Spleen (tissue), 11 donors: ENCODE measurements around the gene DXO. TPM values are rescaled to one million over a fixed set of nuclear protein-coding genes. Genes with fewer than 3 reads are reported as not detected.

ENCODE experiments used
- DNase-seq: peaks from one replicate; pipeline ENCODE4 v3.0.0-alpha.2; 2020
- H3K27ac ChIP-seq, 8 donors: fragments of 200-600 bp; sonication (generic) in 7 of 8; 1 replicate in 4 of 8; 2 replicates in 4 of 8; pipeline versions ENCODE4 v1.5.0 to v1.8.0; 2016 to 2021; ENCODE audit warnings: inconsistent platforms in 4 of 8, mild to moderate bottlenecking in 4 of 8, moderate library complexity in 1 of 8
- H3K27me3 ChIP-seq, 7 donors: fragments of 200-600 bp; sonication (generic) in 6 of 7; replicated peaks in 1 of 7; 1 replicate in 4 of 7; 2 replicates in 3 of 7; pipeline versions ENCODE4 v1.5.0 to v1.8.0; 2016 to 2021; ENCODE audit warnings: inconsistent platforms in 3 of 7, mild to moderate bottlenecking in 1 of 7
- H3K36me3 ChIP-seq, 6 donors: fragments of 200-600 bp; sonication (generic) in 5 of 6; 1 replicate in 4 of 6; 2 replicates in 2 of 6; pipeline versions ENCODE4 v1.5.0 to v1.8.0; 2016 to 2021; ENCODE audit warnings: inconsistent platforms in 2 of 6
- H3K4me1 ChIP-seq, 6 donors: fragments of 200-600 bp; sonication (generic) in 5 of 6; 1 replicate in 3 of 6; 2 replicates in 3 of 6; pipeline versions ENCODE4 v1.5.0 to v1.8.0; 2016 to 2021; ENCODE audit warnings: inconsistent platforms in 3 of 6
- H3K4me3 ChIP-seq, 8 donors: fragments of 200-600 bp; sonication (generic) in 7 of 8; 1 replicate in 4 of 8; 2 replicates in 4 of 8; pipeline versions ENCODE4 v1.5.0 to v1.8.0; 2016 to 2021; ENCODE audit warnings: inconsistent platforms in 4 of 8, mild to moderate bottlenecking in 4 of 8, moderate library complexity in 2 of 8
- H3K9me3 ChIP-seq, 8 donors: fragments of 200-600 bp; sonication (generic) in 7 of 8; 1 replicate in 4 of 8; 2 replicates in 4 of 8; pipeline versions ENCODE4 v1.5.0 to v1.8.0; 2016 to 2021; ENCODE audit warnings: inconsistent platforms in 4 of 8
- CTCF ChIP-seq, 11 experiments: fragments of 200-600 bp in 7 of 11; fragments of 450-650 bp in 4 of 11; sonication (generic) in 4 of 11; IDR thresholded peaks in 8 of 11; conservative IDR thresholded peaks in 3 of 11; 1 replicate in 7 of 11; 2 replicates in 4 of 11; pipeline versions ENCODE4 v1.4.0 to v1.8.0; 2016 to 2021; ENCODE audit warnings: antibody characterized with exemption in 11 of 11, inconsistent platforms in 4 of 11, mild to moderate bottlenecking in 1 of 11
- POLR2A ChIP-seq, 3 donors: fragments of 450-650 bp; IDR thresholded peaks; one replicate each; pipeline ENCODE4 v1.5.1; 2017; ENCODE audit warnings: antibody characterized with exemption in 3 of 3, mild to moderate bottlenecking in 1 of 3
- POLR2AphosphoS5 ChIP-seq, 3 donors: sonication (generic); formaldehyde crosslinking; IDR thresholded peaks; one replicate each; pipeline ENCODE4 v1.5.1; 2017; ENCODE audit warnings: antibody characterized with exemption in 3 of 3
- WGBS, 5 donors: extraction: QIAGEN DNeasy Blood & Tissue Kit in 3 of 5; methylation state at CpG; one replicate each; pipeline versions ENCODE4 v1.1.5 to v1.1.7; 2013 to 2018; 5-methylcytosine and 5-hydroxymethylcytosine counted together
- intact Hi-C: fragments of 100-400 bp; cut with DNase I; formaldehyde crosslinking; loops from one replicate; pipeline ENCODE4 v1.15.0; 2023; ENCODE audit warnings: low total_unique reads
- polyA plus RNA-seq, 3 donors: library from polyadenylated mRNA; stranded (reverse); fragments of 200-250 nt; gene quantifications; one replicate each; pipeline ENCODE4 v1.2.1, GENCODE V29; 2013
- total RNA-seq, 7 donors: library from RNA; depleted of rRNA in 3 of 7; stranded (reverse); fragments of >200 nt in 3 of 7; fragmentation: NEBNext Ultra II Directional in 4 of 7; extraction: Animal tissue kit (Norgen Biotek cat#: 25700) in 4 of 7; gene quantifications; one replicate each; pipeline versions ENCODE4 v1.1.0 to v1.2.1, GENCODE V29; 2016 to 2021
- donor health status: healthy with polysubstance abuse.
- donor health status: DM: no; HTN: no; CAD: no; lungs with moderate emphysema.
- donor health status: DM: no; HTN: no; CAD: no.
- donor health status: Bipolar disorder and iron deficiency.
- donor health status: healthy.
- donor health status: DM: no; HTN: no; CAD: no.
- donor health status: DM: yes; HTN: yes; CAD: no.

The DXO gene
- total and polyA plus RNA-seq, 10 donors: 19.1 to 34.3 (median 26.3) TPM

- no peaks in the 10 kb centered on the region for H3K27me3 ChIP-seq
- peaks cover 6 to 95% (median 89%) of the 10 kb centered on the region in 6 donors for H3K36me3 ChIP-seq
- TF ChIP-seq CTCF (IDR thresholded peaks at IDR 0.05 in 8 of 11, conservative IDR thresholded peaks at IDR 0.05 in 3 of 11): no peak
- TF ChIP-seq POLR2AphosphoS5 (IDR thresholded peaks at IDR 0.05): no peak
- no peak overlapping the region for H3K27ac ChIP-seq
- WGBS, 5 donors: 87 to 94% (median 91%) methylated on average over 6 to 7 of the region's 7 CpGs
- H3K4me1 ChIP-seq: peaks cover 8 to 34% (median 19%) of the 10 kb centered on the region in 6 donors
- intact Hi-C loops: no loop called here
- DNase-seq: peak; percentile 56
- no peak overlapping the region for H3K4me3 ChIP-seq
- H3K9me3 ChIP-seq: no peaks in the 10 kb centered on the region
Observed at GRCh38 chr6:31966506-31966905, 5.4 kb downstream of the DXO start.

GRCh38 chr6:31965700-31966099 lies 6.2 kb downstream of the DXO start:
- no peaks in the 10 kb centered on the region for H3K9me3 ChIP-seq
- TF ChIP-seq POLR2AphosphoS5 (IDR thresholded peaks at IDR 0.05) (peak in 2 of 3 donors; percentile 15 to 48), POLR2A (IDR thresholded peaks at IDR 0.05) (no peak)
- peaks cover 0 to 33% (median 12%) of the 10 kb centered on the region in 6 donors for H3K4me1 ChIP-seq
- WGBS, 5 donors: 94 to 98% (median 95%) methylated on average over 11 to 13 of the region's 13 CpGs
- intact Hi-C loops: no loop called here
- H3K27ac ChIP-seq: no peak overlapping the region
- DNase-seq: peak; percentile 56
- no peaks in the 10 kb centered on the region for H3K27me3 ChIP-seq
- no peak overlapping the region for H3K4me3 ChIP-seq
- H3K36me3 ChIP-seq: peaks cover 6 to 100% (median 97%) of the 10 kb centered on the region in 6 donors

GRCh38 chr6:31963921-31964320 lies 8.0 kb downstream of the DXO start:
- DNase-seq: peak; percentile 57
- intact Hi-C loops: no loop called here
- peaks cover 7 to 32% (median 15%) of the 10 kb centered on the region in 6 donors for H3K4me1 ChIP-seq
- H3K4me3 ChIP-seq: no peak overlapping the region
- no peak overlapping the region for H3K27ac ChIP-seq
- WGBS, 5 donors: 90 to 98% (median 96%) methylated on average over 19 of the region's 19 CpGs
- H3K36me3 ChIP-seq: peaks cover 6 to 92% (median 86%) of the 10 kb centered on the region in 6 donors
- no peaks in the 10 kb centered on the region for H3K9me3 ChIP-seq
- H3K27me3 ChIP-seq: no peaks in the 10 kb centered on the region
- TF ChIP-seq POLR2AphosphoS5 (IDR thresholded peaks at IDR 0.05) (peak in 2 of 3 donors; percentile 23 to 40), POLR2A (IDR thresholded peaks at IDR 0.05) (no peak)

- Histone ChIP-seq H3K27me3 (no peaks in the 10 kb centered on the region), H3K27ac (no peak overlapping the region), H3K4me1 (peaks cover 19 to 46% (median 28%) of the 10 kb centered on the region in 6 donors), H3K4me3 (no peak overlapping the region), H3K9me3 (no peaks in the 10 kb centered on the region), H3K36me3 (peaks cover 6 to 77% (median 70%) of the 10 kb centered on the region in 6 donors)
- intact Hi-C loops: no loop called here
- TF ChIP-seq POLR2A (IDR thresholded peaks at IDR 0.05) (no peak), POLR2AphosphoS5 (IDR thresholded peaks at IDR 0.05) (no peak), CTCF (IDR thresholded peaks at IDR 0.05 in 8 of 11, conservative IDR thresholded peaks at IDR 0.05 in 3 of 11) (no peak)
- DNase-seq: no peak
- WGBS, 5 donors: 94 to 99% (median 95%) methylated on average over 12 of the region's 12 CpGs
Observed at GRCh38 chr6:31961616-31962015, 10.3 kb downstream of the DXO start.

GRCh38 chr6:31958741-31959739 lies 12.9 kb downstream of the DXO start, which contains the start of the genes NELFE and SKIC2:
TSS of gene NELFE (minus strand) at chr6:31958971. CDS start at chr6:31958446, 525 bp downstream.
TSS of gene SKIC2 (plus strand) at chr6:31959175. CDS start at chr6:31959193, 18 bp downstream.
- peak; percentile 99 for DNase-seq
- intact Hi-C loops: no loop called here
- WGBS, 5 donors: 0 to 1% (median 1%) methylated on average over 47 to 59 of the region's 59 CpGs
- Histone ChIP-seq H3K27me3 (no peaks in the 10 kb centered on the region), H3K4me1 (peaks cover 19 to 46% (median 28%) of the 10 kb centered on the region in 6 donors), H3K36me3 (peaks cover 7 to 77% (median 70%) of the 10 kb centered on the region in 6 donors), H3K9me3 (no peaks in the 10 kb centered on the region), H3K4me3 (peak within 1 kb of the TSS; percentile 74 to 98 (median 84)), H3K27ac (peak within 1 kb of the TSS; percentile 84 to 96 (median 90))
- TF ChIP-seq POLR2A (IDR thresholded peaks at IDR 0.05): peak in 2 of 3 donors; percentile 37 to 91
- TF ChIP-seq CTCF (IDR thresholded peaks at IDR 0.05 in 8 of 11, conservative IDR thresholded peaks at IDR 0.05 in 3 of 11): peak in 3 of 11 experiments; percentile 10 to 33 (median 33)
- peak; percentile 95 to 98 (median 97) for TF ChIP-seq POLR2AphosphoS5 (IDR thresholded peaks at IDR 0.05)
